H1 (cell line): ENCODE measurements around the gene SIRT5. TPM values are rescaled to one million over a fixed set of nuclear protein-coding genes. Genes with fewer than 3 reads are reported as not detected.
A peak's percentile ranks its signal among the peaks of the same experiment; 100 is the strongest.

Experiments
- CTCF ChIA-PET: fragments of 300-600 bp; sonication (Branson Sonifier 250); formaldehyde crosslinking; loops from one replicate; lab custom pipeline; 2021; ENCODE audit not compliant: partially characterized antibody; lab: Charles Lee
- POLR2A ChIA-PET: fragments of 300-600 bp; sonication (Branson Sonifier 250); formaldehyde crosslinking; loops from one replicate; lab custom pipeline; 2021; ENCODE audit warnings: inconsistent platforms; ENCODE audit not compliant: partially characterized antibody; lab: Charles Lee
- DNase-seq, 2 experiments: peaks; one replicate each; pipeline versions ENCODE4 v3.0.0 to v3.0.0-alpha.2; 2010 to 2022; ENCODE audit warnings: low spot score in 2 of 2, low read depth in 1 of 2, mixed read lengths in 1 of 2
- FAIRE-seq: peaks from 2 replicates; lab custom pipeline; 2011; peaks lifted over from hg19 to GRCh38; lab: Jason Lieb, UNC
- H2AFZ ChIP-seq: 2 replicates; pipeline ENCODE4 v1.8.1; 2012; ENCODE audit warnings: low read length, inconsistent platforms
- H2AK5ac ChIP-seq: 2 replicates; pipeline ENCODE4 v1.6.1; 2013; ENCODE audit warnings: low read depth, low read length
- H2BK120ac ChIP-seq: replicated peaks from 2 replicates; pipeline ENCODE3; 2013; ENCODE audit warnings: low read depth, low read length, inconsistent platforms
- H2BK12ac ChIP-seq: 2 replicates; pipeline ENCODE4 v1.6.1; 2013; ENCODE audit warnings: low read depth, low read length
- H2BK15ac ChIP-seq: 2 replicates; pipeline ENCODE4 v1.6.1; 2013; ENCODE audit warnings: low read length
- H2BK20ac ChIP-seq: 2 replicates; pipeline ENCODE4 v1.6.1; 2013; ENCODE audit warnings: low read length
- H2BK5ac ChIP-seq: 2 replicates; pipeline ENCODE4 v1.6.1; 2013; ENCODE audit warnings: low read depth, low read length
- H3K14ac ChIP-seq: 2 replicates; pipeline ENCODE4 v1.6.1; 2013; ENCODE audit warnings: inconsistent platforms; ENCODE audit not compliant: insufficient read length
- H3K18ac ChIP-seq: 2 replicates; pipeline ENCODE4 v1.6.1; 2013; ENCODE audit warnings: low read length; ENCODE audit errors: extremely low read depth
- H3K23ac ChIP-seq: 2 replicates; pipeline ENCODE4 v1.6.1; 2013; ENCODE audit warnings: inconsistent platforms; ENCODE audit not compliant: insufficient read length
- H3K23me2 ChIP-seq: 2 replicates; pipeline ENCODE4 v1.6.1; 2013; ENCODE audit warnings: low read depth, low read length
- H3K27ac ChIP-seq: 2 replicates; pipeline ENCODE4 v1.6.1; 2011; ENCODE audit warnings: low read depth, low read length, inconsistent platforms
- H3K27me3 ChIP-seq, 4 experiments: replicated peaks in 1 of 4; 1 replicate in 1 of 4; 2 replicates in 3 of 4; pipeline versions ENCODE4 v1.6.1 to v1.8.1; 2011 to 2013; ENCODE audit warnings: low read length in 3 of 4, mild to moderate bottlenecking in 3 of 4, inconsistent platforms in 2 of 4, mixed read lengths in 2 of 4, moderate library complexity in 1 of 4; ENCODE audit not compliant: control insufficient read depth in 3 of 4, insufficient read depth in 3 of 4; ENCODE audit errors: extremely low read depth in 1 of 4
- H3K36me3 ChIP-seq, 4 experiments: 2 replicates each; pipeline versions ENCODE4 v1.6.1 to v1.8.1; 2011 to 2013; ENCODE audit warnings: mild to moderate bottlenecking in 4 of 4, low read length in 3 of 4, moderate library complexity in 2 of 4, control low read depth in 1 of 4, inconsistent platforms in 1 of 4; ENCODE audit not compliant: insufficient read depth in 4 of 4, control insufficient read depth in 2 of 4
- H3K4ac ChIP-seq: replicated peaks from 2 replicates; pipeline ENCODE3; 2013; ENCODE audit warnings: low read length, low read depth, mixed read lengths, inconsistent platforms; ENCODE audit not compliant: insufficient read length
- H3K4me1 ChIP-seq, 4 experiments: replicated peaks in 1 of 4; 1 replicate in 1 of 4; 2 replicates in 3 of 4; pipeline versions ENCODE4 v1.6.1 to v1.8.1; 2011 to 2013; ENCODE audit warnings: low read length in 3 of 4, inconsistent platforms in 2 of 4, mixed read lengths in 1 of 4; ENCODE audit not compliant: insufficient read depth in 4 of 4, control insufficient read depth in 3 of 4
- H3K4me2 ChIP-seq, 2 experiments: 2 replicates each; pipeline versions ENCODE4 v1.6.1 to v1.8.1; 2011 to 2013; ENCODE audit warnings: low read depth in 2 of 2, low read length in 2 of 2, control low read depth in 1 of 2, inconsistent platforms in 1 of 2, mild to moderate bottlenecking in 1 of 2; ENCODE audit not compliant: insufficient read depth in 1 of 2
- H3K4me3 ChIP-seq, 4 experiments: fragments of 200-600, 300-600 bp in 1 of 4; sonication (generic), shearing (Covaris generic), sonication (Bioruptor Twin) in 1 of 4; 2 replicates each; pipeline versions ENCODE4 v1.5.1 to v1.8.1; 2011 to 2016; ENCODE audit warnings: low read length in 4 of 4, low read depth in 3 of 4, control low read depth in 2 of 4, inconsistent platforms in 2 of 4, mild to moderate bottlenecking in 2 of 4, mixed read lengths in 1 of 4, moderate library complexity in 1 of 4; ENCODE audit not compliant: insufficient read depth in 2 of 4; ENCODE audit errors: extremely low read depth in 1 of 4
- H3K56ac ChIP-seq: replicated peaks from 2 replicates; pipeline ENCODE3; 2013; ENCODE audit warnings: low read depth, mild to moderate bottlenecking, mixed read lengths, low read length, inconsistent platforms; ENCODE audit not compliant: insufficient read length
- H3K79me1 ChIP-seq: 2 replicates; pipeline ENCODE4 v1.6.1; 2013; ENCODE audit warnings: low read depth, low read length, control low read depth
- H3K79me2 ChIP-seq, 2 experiments: 2 replicates each; pipeline versions ENCODE4 v1.6.1 to v1.8.1; 2012 to 2013; ENCODE audit warnings: low read length in 2 of 2, mild to moderate bottlenecking in 2 of 2, inconsistent platforms in 1 of 2; ENCODE audit not compliant: insufficient read depth in 2 of 2, control insufficient read depth in 1 of 2
- H3K9ac ChIP-seq, 4 experiments: replicated peaks in 1 of 4; 1 replicate in 1 of 4; 2 replicates in 3 of 4; pipeline versions ENCODE4 v1.6.1 to v1.8.1; 2011 to 2013; ENCODE audit warnings: low read depth in 3 of 4, low read length in 3 of 4, control low read depth in 2 of 4, mild to moderate bottlenecking in 2 of 4, moderate library complexity in 2 of 4, inconsistent platforms in 1 of 4; ENCODE audit errors: extremely low read depth in 1 of 4
- H3K9me3 ChIP-seq, 2 experiments: 2 replicates each; pipeline versions ENCODE4 v1.6.1 to v1.8.1; 2012 to 2013; ENCODE audit warnings: mild to moderate bottlenecking in 2 of 2, moderate library complexity in 2 of 2, control low read depth in 1 of 2, inconsistent platforms in 1 of 2, low read depth in 1 of 2, low read length in 1 of 2, mixed read lengths in 1 of 2; ENCODE audit not compliant: insufficient read depth in 2 of 2
- H4K20me1 ChIP-seq, 2 experiments: replicated peaks in 1 of 2; 2 replicates each; pipeline versions ENCODE3 to v1.8.1; 2011 to 2013; ENCODE audit warnings: inconsistent platforms in 2 of 2, low read length in 2 of 2, mild to moderate bottlenecking in 1 of 2; ENCODE audit not compliant: insufficient read depth in 2 of 2, control insufficient read depth in 1 of 2
- H4K5ac ChIP-seq: 2 replicates; pipeline ENCODE4 v1.6.1; 2013; ENCODE audit warnings: low read length, low read depth, mixed read lengths, inconsistent platforms; ENCODE audit not compliant: insufficient read length
- H4K8ac ChIP-seq: 2 replicates; pipeline ENCODE4 v1.8.0; 2013; ENCODE audit warnings: mild to moderate bottlenecking, moderate library complexity, low read length, inconsistent platforms; ENCODE audit not compliant: insufficient read depth; ENCODE audit errors: extremely low read depth
- H4K91ac ChIP-seq: replicated peaks from 2 replicates; pipeline ENCODE3; 2013; ENCODE audit warnings: low read length, mixed read lengths, inconsistent platforms; ENCODE audit not compliant: insufficient read length
- CBX8 ChIP-seq: fragments of 300-800, 300-1000 bp; sonication (generic); IDR thresholded peaks from 2 replicates; pipeline ENCODE4 v1.7.1; 2016; ENCODE audit warnings: low read depth, low read length, borderline replicate concordance
- FOSL1 ChIP-seq: IDR thresholded peaks from 2 replicates; pipeline ENCODE4 v1.6.1; 2011; ENCODE audit warnings: mild to moderate bottlenecking, low read depth, low read length, moderate library complexity; ENCODE audit not compliant: insufficient read depth
- RAD21 ChIP-seq, 2 experiments: IDR thresholded peaks in 1 of 2; conservative IDR thresholded peaks in 1 of 2; 2 replicates each; pipeline ENCODE4 v1.6.1; 2011; ENCODE audit warnings: low read depth in 2 of 2, low read length in 2 of 2, improper control_type of control experiment in 1 of 2, inconsistent platforms in 1 of 2, mild to moderate bottlenecking in 1 of 2, moderate library complexity in 1 of 2
- SP4 ChIP-seq: IDR thresholded peaks from 2 replicates; pipeline ENCODE4 v1.6.1; 2012; ENCODE audit warnings: low read length, inconsistent platforms
- SUZ12 ChIP-seq: fragments of 200-600 bp; sonication (generic); IDR thresholded peaks from 2 replicates; pipeline ENCODE4 v1.6.1; 2012; ENCODE audit warnings: mild to moderate bottlenecking, inconsistent platforms, low read length, moderate library complexity, mixed read lengths
- WGBS, 2 experiments: shearing (Covaris generic) in 1 of 2; methylation state at CpG; one replicate each; pipeline versions ENCODE4 v1.1.6 to v1.1.7; 2013 to 2015; ENCODE audit warnings: low lambda C conversion rate in 2 of 2, mixed read lengths in 2 of 2, inconsistent platforms in 1 of 2, low coverage in 1 of 2, missing lambda C conversion rate in 1 of 2; ENCODE audit not compliant: insufficient replicate concordance in 2 of 2, insufficient coverage in 1 of 2, insufficient read length in 1 of 2; ENCODE audit errors: extremely low coverage in 1 of 2, missing lambda C conversion rate in 1 of 2; 5-methylcytosine and 5-hydroxymethylcytosine counted together
- polyA plus RNA-seq, 7 experiments: library from polyadenylated mRNA; depleted of rRNA in 3 of 7; stranded (reverse) in 5 of 7; unstranded in 2 of 7; fragments of >200 nt in 5 of 7; fragments of 200-250 nt in 2 of 7; gene quantifications; 1 replicate in 5 of 7; 2 replicates in 1 of 7; 4 replicates in 1 of 7; pipeline versions ENCODE4 v1.2.1 to v1.2.3, GENCODE V29; 2011 to 2013; ENCODE audit warnings: missing spikeins in 2 of 7, mixed read lengths in 2 of 7
- total RNA-seq: library from RNA; stranded (reverse); fragmentation: NEBNext Ultra II Directional; extraction: Animal tissue kit (Norgen Biotek cat#: 25700); gene quantifications from 2 replicates; pipeline ENCODE4 v1.2.1, GENCODE V29; 2021

The SIRT5 gene
- total and polyA plus RNA-seq, 2 of the 8 experiments (the other 6 are each of a cell fraction or from before 2014, with no cell fraction given) = 7.4 to 14.7 TPM

GRCh38 chr6:13526727-13527670, 47.4 kb upstream of the SIRT5 start:
- H4K91ac ChIP-seq = no peak overlapping the region
- H3K23me2 ChIP-seq = no peaks in the 10 kb centered on the region; the same call in 1 of the 2 replicates
- H3K4me2 ChIP-seq = no peak overlapping the region
- H2BK20ac ChIP-seq = no peak overlapping the region
- no peaks in the 10 kb centered on the region for H4K20me1 ChIP-seq
- H3K56ac ChIP-seq = no peak overlapping the region
- POLR2A ChIA-PET = no interaction called here
- no peak for TF ChIP-seq FOSL1
- 0 out of 4 replicates have a peak, but pooled peaks of 1 of the 2 experiments have one; percentile 6 for TF ChIP-seq RAD21 (IDR thresholded peaks at IDR 0.05 in 1 of 2, conservative IDR thresholded peaks at IDR 0.05 in 1 of 2; ENCODE audit: low read depth in 2 of 2, low read length in 2 of 2)
- no peak for TF ChIP-seq CBX8
- no peak for TF ChIP-seq SUZ12
- no peak for TF ChIP-seq SP4
- TF ChIP-seq, all 59 proteins: peak for 1
- Histone ChIP-seq H3K36me3 (no peaks in the 10 kb centered on the region), H2AFZ (no peak overlapping the region), H3K79me2 (no peaks in the 10 kb centered on the region), H3K27me3 (no peaks in the 10 kb centered on the region), H2BK15ac (no peak overlapping the region), H3K27ac (no peak overlapping the region), H3K4ac (no peak overlapping the region), H3K9me3 (no peaks in the 10 kb centered on the region), H2BK120ac (no peak overlapping the region), H4K5ac (no peak overlapping the region), H2BK12ac (0 out of 2 replicates have a peak overlapping the region, but pooled peaks have one; percentile 39), H3K18ac (no peak overlapping the region), H3K9ac (no peak overlapping the region), H4K8ac (no peak overlapping the region), H2BK5ac (no peak overlapping the region), H2AK5ac (no peak overlapping the region), H3K14ac (no peak overlapping the region), H3K4me3 (no peak overlapping the region), H3K4me1 (peaks cover 0 to 8% (median 2%) of the 10 kb centered on the region in 4 experiments; a peak in 3 of 7 replicates), H3K79me1 (no peaks in the 10 kb centered on the region), H3K23ac (no peak overlapping the region)
- WGBS, 2 experiments = 82% methylated on average over 17 of the region's 17 CpGs; no CpG with 5 or more reads in 1 of the 2 experiments
- DNase-seq = peak in 1 of 2 experiments; percentile 44
- CTCF ChIA-PET = interaction anchor here (0.6 to 1.0 kb wide), 4 partner anchors 14 to 647 kb away, joined by 3 to 5 read pairs (median 3); no protein-coding TSS in a partner anchor
- no peak for FAIRE-seq
